ENCODE measurements around the gene STN1. TPM values are rescaled to one million over a fixed set of nuclear protein-coding genes. Genes with fewer than 3 reads are reported as not detected.

STN1 gene
- total and polyA plus RNA-seq, 2 experiments from 2014 or later, result 20.5 to 20.8 TPM

GRCh38 chr10:103835096-103836050, 82.6 kb downstream of the STN1 start:
- Histone ChIP-seq H3K9me3 (ENCODE audit: low read depth) (no peaks in the 10 kb centered on the region), H3K4me2 (ENCODE audit: unreplicated experiment) (no peak overlapping the region), H3K4me3 (no peak overlapping the region), H3K79me2 (ENCODE audit: insufficient read depth) (peaks cover 77% of the 10 kb centered on the region), H3K9ac (no peak overlapping the region), H3K27ac (no peak overlapping the region), H3K36me3 (ENCODE audit: low read depth) (no peaks in the 10 kb centered on the region), H3K4me1 (ENCODE audit: insufficient read depth) (peaks cover 10% of the 10 kb centered on the region), H2AFZ (no peak overlapping the region), H4K20me1 (ENCODE audit: insufficient read depth) (no peaks in the 10 kb centered on the region), H3K27me3 (replicated peaks; ENCODE audit: insufficient read depth) (no peaks in the 10 kb centered on the region), H3F3A (ENCODE audit: insufficient read depth) (no peaks in the 10 kb centered on the region), H3K9me2 (ENCODE audit: insufficient read depth) (no peaks in the 10 kb centered on the region)
- whole genome bisulfite sequencing, 2 experiments (ENCODE audit: low coverage in 1 of 2, low lambda C conversion rate in 2 of 2, missing lambda C conversion rate in 2 of 2), result 45 to 47% methylated on average over 20 of the region's 20 CpGs
- peak; percentile 74 for DNase-seq
- TF ChIP-seq EZH2phosphoT487 (IDR thresholded peaks at IDR 0.05; ENCODE audit: insufficient read depth, low read depth), result no peak
- TF ChIP-seq EZH2 (IDR thresholded peaks at IDR 0.05; ENCODE audit: insufficient read depth, poor library complexity, severe bottlenecking), result no peak
- in situ Hi-C loops (cut with MboI), result no loop called here

- DNase-seq, result no peak
- Histone ChIP-seq H3F3A (ENCODE audit: insufficient read depth) (no peaks in the 10 kb centered on the region), H2AFZ (no peak overlapping the region), H3K9me2 (ENCODE audit: insufficient read depth) (no peaks in the 10 kb centered on the region), H3K36me3 (ENCODE audit: low read depth) (no peaks in the 10 kb centered on the region), H3K27ac (no peak overlapping the region), H3K79me2 (ENCODE audit: insufficient read depth) (peaks cover 70% of the 10 kb centered on the region), H3K9me3 (ENCODE audit: low read depth) (no peaks in the 10 kb centered on the region), H3K4me3 (no peak overlapping the region), H3K9ac (no peak overlapping the region), H3K27me3 (replicated peaks; ENCODE audit: insufficient read depth) (no peaks in the 10 kb centered on the region), H3K4me1 (ENCODE audit: insufficient read depth) (peaks cover 10% of the 10 kb centered on the region), H4K20me1 (ENCODE audit: insufficient read depth) (no peaks in the 10 kb centered on the region), H3K4me2 (ENCODE audit: unreplicated experiment) (no peak overlapping the region)
- in situ Hi-C loops (cut with MboI), result no loop called here
- no peak for TF ChIP-seq EZH2 (IDR thresholded peaks at IDR 0.05; ENCODE audit: insufficient read depth, poor library complexity, severe bottlenecking)
- TF ChIP-seq EZH2phosphoT487 (IDR thresholded peaks at IDR 0.05; ENCODE audit: insufficient read depth, low read depth), result no peak
- WGBS, 2 experiments (ENCODE audit: low coverage in 1 of 2, low lambda C conversion rate in 2 of 2, missing lambda C conversion rate in 2 of 2), result 60 to 65% methylated on average over 5 of the region's 5 CpGs
Measured at GRCh38 chr10:103834436-103835095, 83.4 kb downstream of the STN1 start.

- peaks cover 10% of the 10 kb centered on the region for H3K4me1 ChIP-seq (ENCODE audit: insufficient read depth)
- peak overlapping the region; percentile 4 for H3K4me2 ChIP-seq (ENCODE audit: unreplicated experiment)
- DNase-seq, result peak; percentile 36
- no peak for TF ChIP-seq EZH2phosphoT487 (IDR thresholded peaks at IDR 0.05; ENCODE audit: insufficient read depth, low read depth)
- TF ChIP-seq EZH2 (IDR thresholded peaks at IDR 0.05; ENCODE audit: insufficient read depth, poor library complexity, severe bottlenecking), result no peak
- H3K4me3 ChIP-seq, result no peak overlapping the region
- in situ Hi-C loops (cut with MboI), result no loop called here
- no peak overlapping the region for H2AFZ ChIP-seq
- peaks cover 64% of the 10 kb centered on the region for H3K79me2 ChIP-seq (ENCODE audit: insufficient read depth)
- no peaks in the 10 kb centered on the region for H3K9me3 ChIP-seq (ENCODE audit: low read depth)
- no peak overlapping the region for H3K27ac ChIP-seq
- no peaks in the 10 kb centered on the region for H3K9me2 ChIP-seq (ENCODE audit: insufficient read depth)
- no peaks in the 10 kb centered on the region for H4K20me1 ChIP-seq (ENCODE audit: insufficient read depth)
- 53 to 54% methylated on average over 5 of the region's 5 CpGs for WGBS, 2 experiments (ENCODE audit: low coverage in 1 of 2, low lambda C conversion rate in 2 of 2, missing lambda C conversion rate in 2 of 2)
- no peaks in the 10 kb centered on the region for H3F3A ChIP-seq (ENCODE audit: insufficient read depth)
- no peaks in the 10 kb centered on the region for H3K36me3 ChIP-seq (ENCODE audit: low read depth)
- no peaks in the 10 kb centered on the region for H3K27me3 ChIP-seq (replicated peaks; ENCODE audit: insufficient read depth)
- no peak overlapping the region for H3K9ac ChIP-seq
Measured at GRCh38 chr10:103833731-103834365, 84.1 kb downstream of the STN1 start.

GRCh38 chr10:103832806-103833205, 85.2 kb downstream of the STN1 start:
- Histone ChIP-seq H3F3A (ENCODE audit: insufficient read depth) (no peaks in the 10 kb centered on the region), H3K4me2 (ENCODE audit: unreplicated experiment) (no peak overlapping the region), H3K27ac (no peak overlapping the region), H3K27me3 (replicated peaks; ENCODE audit: insufficient read depth) (no peaks in the 10 kb centered on the region), H3K4me1 (ENCODE audit: insufficient read depth) (peaks cover 10% of the 10 kb centered on the region), H2AFZ (no peak overlapping the region), H3K79me2 (ENCODE audit: insufficient read depth) (peaks cover 53% of the 10 kb centered on the region), H3K9me3 (ENCODE audit: low read depth) (no peaks in the 10 kb centered on the region), H4K20me1 (ENCODE audit: insufficient read depth) (no peaks in the 10 kb centered on the region), H3K9me2 (ENCODE audit: insufficient read depth) (no peaks in the 10 kb centered on the region), H3K4me3 (no peak overlapping the region), H3K9ac (no peak overlapping the region), H3K36me3 (ENCODE audit: low read depth) (no peaks in the 10 kb centered on the region)
- in situ Hi-C loops (cut with MboI), result no loop called here
- DNase-seq, result no peak
- TF ChIP-seq EZH2phosphoT487 (IDR thresholded peaks at IDR 0.05; ENCODE audit: insufficient read depth, low read depth), result no peak
- TF ChIP-seq EZH2 (IDR thresholded peaks at IDR 0.05; ENCODE audit: insufficient read depth, poor library complexity, severe bottlenecking), result no peak
- WGBS, 2 experiments (ENCODE audit: low coverage in 1 of 2, low lambda C conversion rate in 2 of 2, missing lambda C conversion rate in 2 of 2), result 96 to 99% methylated on average over 2 of the region's 2 CpGs

Other genes starting within 250 kb of the STN1 start
- gene SH3PXD2A, start 62.6 kb downstream of the STN1 start, total RNA-seq (2014; rRNA removed; shearing (Covaris generic)), result 58.0 and 64.0 TPM in 2 replicates
- gene SH3PXD2A, start 62.6 kb downstream of the STN1 start, polyA plus RNA-seq (2016; fragmentation: Nextera tagmentation; extraction: Ambion mirVana), result 31.4 and 34.0 TPM in 2 replicates
- gene SLK, start 49.0 kb upstream of the STN1 start, total RNA-seq (2014; rRNA removed; shearing (Covaris generic)), result 37.1 and 37.3 TPM in 2 replicates
- gene SLK, start 49.0 kb upstream of the STN1 start, polyA plus RNA-seq (2016; fragmentation: Nextera tagmentation; extraction: Ambion mirVana), result 6.6 and 6.8 TPM in 2 replicates
- gene COL17A1, start 167.7 kb upstream of the STN1 start, total RNA-seq (2014; rRNA removed; shearing (Covaris generic)), result 0.25 TPM in 1 of 2 replicates, not detected in the other
- 0.30 and 0.51 TPM in 2 replicates for gene COL17A1, start 167.7 kb upstream of the STN1 start, polyA plus RNA-seq (2016; fragmentation: Nextera tagmentation; extraction: Ambion mirVana)
- 4.4 and 4.6 TPM in 2 replicates for gene SFR1, start 204.0 kb upstream of the STN1 start, total RNA-seq (2014; rRNA removed; shearing (Covaris generic))
- gene SFR1, start 204.0 kb upstream of the STN1 start, polyA plus RNA-seq (2016; fragmentation: Nextera tagmentation; extraction: Ambion mirVana), result 9.1 TPM in 2 replicates

All from GM23248 (cell line).